CD14-positive monocyte (primary cell): ENCODE measurements around the gene WWOX. TPM values are rescaled to one million over a fixed set of nuclear protein-coding genes. Genes with fewer than 3 reads are reported as not detected.
A peak's percentile ranks its signal among the peaks of the same experiment; 100 is the strongest.

Source experiments
- DNase-seq, 3 donors: peaks; one replicate each; pipeline ENCODE4 v3.0.0-alpha.2; 2011 to 2022
- H2AFZ ChIP-seq: 2 replicates; pipeline ENCODE4 v1.6.0; 2012; ENCODE audit warnings: mild to moderate bottlenecking, low read depth, low read length, inconsistent platforms; ENCODE audit not compliant: insufficient read depth, poor library complexity, severe bottlenecking
- H3K27ac ChIP-seq, 2 donors: 1 replicate in 1 of 2; 2 replicates in 1 of 2; pipeline ENCODE4 v1.5.1; 2012 to 2013; ENCODE audit warnings: low read length in 2 of 2, control low read depth in 1 of 2, inconsistent platforms in 1 of 2, low read depth in 1 of 2, mild to moderate bottlenecking in 1 of 2
- H3K27me3 ChIP-seq, 2 donors: one replicate each; pipeline versions ENCODE4 v1.6.0 to v1.6.1; 2011 to 2013; ENCODE audit warnings: low read length in 2 of 2; ENCODE audit not compliant: control insufficient read depth in 2 of 2, insufficient read depth in 2 of 2
- H3K36me3 ChIP-seq, 2 donors: replicated peaks in 1 of 2; 1 replicate in 1 of 2; 2 replicates in 1 of 2; pipeline versions ENCODE4 v1.5.1 to v1.6.1; 2012 to 2013; ENCODE audit warnings: low read length in 2 of 2, control low read depth in 1 of 2, inconsistent platforms in 1 of 2, mild to moderate bottlenecking in 1 of 2; ENCODE audit not compliant: insufficient read depth in 2 of 2, control insufficient read depth in 1 of 2
- H3K4me1 ChIP-seq, 2 donors: 1 replicate in 1 of 2; 2 replicates in 1 of 2; pipeline versions ENCODE4 v1.5.1 to v1.6.1; 2012 to 2013; ENCODE audit warnings: low read length in 2 of 2, control low read depth in 1 of 2, inconsistent platforms in 1 of 2, mild to moderate bottlenecking in 1 of 2, moderate library complexity in 1 of 2; ENCODE audit not compliant: insufficient read depth in 2 of 2, control insufficient read depth in 1 of 2
- H3K4me2 ChIP-seq: replicated peaks from 2 replicates; pipeline ENCODE3; 2012; ENCODE audit warnings: low read length, moderate library complexity, mild to moderate bottlenecking; ENCODE audit not compliant: poor library complexity, severe bottlenecking; ENCODE audit errors: extremely low read depth
- H3K4me3 ChIP-seq, 3 experiments: fragments of 200-600 bp in 1 of 3; sonication (generic) in 1 of 3; replicated peaks in 1 of 3; 1 replicate in 2 of 3; 2 replicates in 1 of 3; pipeline ENCODE4 v1.5.1; 2011 to 2013; ENCODE audit warnings: low read length in 3 of 3, mild to moderate bottlenecking in 3 of 3, control low read depth in 2 of 3, low read depth in 2 of 3, inconsistent platforms in 1 of 3, moderate library complexity in 1 of 3
- H3K79me2 ChIP-seq: 2 replicates; pipeline ENCODE4 v1.6.0; 2012; ENCODE audit warnings: mild to moderate bottlenecking, control low read depth, inconsistent platforms, low read length, moderate library complexity; ENCODE audit not compliant: insufficient read depth
- H3K9ac ChIP-seq: 2 replicates; pipeline ENCODE4 v1.6.0; 2017; ENCODE audit warnings: low read length, mild to moderate bottlenecking; ENCODE audit not compliant: insufficient read depth, poor library complexity, severe bottlenecking
- H3K9me3 ChIP-seq, 2 donors: replicated peaks in 1 of 2; 1 replicate in 1 of 2; 2 replicates in 1 of 2; pipeline versions ENCODE4 v1.5.1 to v1.6.1; 2012 to 2013; ENCODE audit warnings: low read length in 2 of 2, control low read depth in 1 of 2; ENCODE audit not compliant: control insufficient read depth in 1 of 2, insufficient read depth in 1 of 2
- H4K20me1 ChIP-seq: 2 replicates; pipeline ENCODE4 v1.6.0; 2012; ENCODE audit warnings: mild to moderate bottlenecking, low read length, control low read depth, moderate library complexity; ENCODE audit not compliant: insufficient read depth
- H3K27ac Mint-ChIP-seq, 7 donors: one replicate each; pipeline ENCODE4 v1.8.0; 2020; ENCODE audit warnings: mild to moderate bottlenecking in 7 of 7, mixed read lengths in 7 of 7, moderate library complexity in 6 of 7, inconsistent platforms in 2 of 7
- H3K27me3 Mint-ChIP-seq, 3 donors: one replicate each; pipeline ENCODE4 v1.8.0; 2021 to 2022; ENCODE audit warnings: low read depth in 3 of 3, mild to moderate bottlenecking in 3 of 3, mixed read lengths in 3 of 3, moderate library complexity in 3 of 3, inconsistent platforms in 1 of 3
- H3K36me3 Mint-ChIP-seq, 2 donors: one replicate each; pipeline ENCODE4 v1.8.0; 2020; ENCODE audit warnings: mixed read lengths in 2 of 2, inconsistent platforms in 1 of 2, mild to moderate bottlenecking in 1 of 2
- H3K4me1 Mint-ChIP-seq: one replicate; pipeline ENCODE4 v1.8.0; 2020; ENCODE audit warnings: mild to moderate bottlenecking, mixed read lengths
- H3K4me3 Mint-ChIP-seq, 2 donors: one replicate each; pipeline ENCODE4 v1.8.0; 2020; ENCODE audit warnings: mild to moderate bottlenecking in 2 of 2, mixed read lengths in 2 of 2, moderate library complexity in 1 of 2
- H3K9me3 Mint-ChIP-seq, 7 donors: one replicate each; pipeline ENCODE4 v1.8.0; 2020 to 2022; ENCODE audit warnings: mixed read lengths in 7 of 7, mild to moderate bottlenecking in 6 of 7, moderate library complexity in 6 of 7, inconsistent platforms in 2 of 7
- WGBS: methylation state at CpG from one replicate; pipeline ENCODE4 v1.1.5; 2013; ENCODE audit warnings: missing lambda C conversion rate; ENCODE audit not compliant: insufficient coverage; 5-methylcytosine and 5-hydroxymethylcytosine counted together
- intact Hi-C, 2 donors: fragments of 100-400 bp; cut with micrococcal nuclease; formaldehyde crosslinking; loops; one replicate each; pipeline versions ENCODE4 v1.15.0 to v1.15.1; 2023
- polyA plus RNA-seq, 3 donors: library from polyadenylated mRNA; depleted of rRNA in 1 of 3; unstranded in 2 of 3; stranded (reverse) in 1 of 3; fragments of 300-500 nt in 2 of 3; fragments of >200 nt in 1 of 3; fragmentation: Illumina TruSeq in 2 of 3; gene quantifications; 1 replicate in 2 of 3; 2 replicates in 1 of 3; pipeline ENCODE4 v1.2.3, GENCODE V29; 2012 to 2021
- TF ChIP-seq, protein P1 (sequence below): fragments of 200-600 bp; IDR thresholded peaks from one replicate; pipeline ENCODE4 v1.8.0; 2022; ENCODE audit warnings: antibody characterized with exemption, mild to moderate bottlenecking

Gene WWOX
- polyA plus RNA-seq, 3 donors: 4.0 to 7.0 (median 6.3) TPM

DNA sequence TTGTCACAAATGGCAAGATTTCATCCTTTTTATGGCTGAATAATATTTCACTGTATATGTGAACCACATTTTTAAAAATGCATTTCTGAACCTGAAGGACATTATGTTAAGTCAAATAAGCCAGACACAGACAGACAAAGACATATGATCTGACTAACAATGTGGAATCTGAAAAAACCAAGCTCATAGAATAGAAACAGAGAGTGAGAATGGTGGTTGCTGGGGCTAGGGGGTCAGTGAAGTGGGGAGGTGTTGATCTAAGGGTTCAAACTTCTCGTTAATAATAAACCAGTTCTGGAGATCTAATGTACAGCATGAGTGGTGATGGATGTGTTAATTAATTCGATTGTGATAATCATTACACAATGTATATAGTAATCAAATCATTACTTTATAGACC is 475.1 kb downstream of the WWOX start:
- H3K9me3 ChIP-seq: no peaks in the 10 kb centered on the region
- H3K9ac ChIP-seq: no peak overlapping the region
- TF ChIP-seq, protein P1, sequence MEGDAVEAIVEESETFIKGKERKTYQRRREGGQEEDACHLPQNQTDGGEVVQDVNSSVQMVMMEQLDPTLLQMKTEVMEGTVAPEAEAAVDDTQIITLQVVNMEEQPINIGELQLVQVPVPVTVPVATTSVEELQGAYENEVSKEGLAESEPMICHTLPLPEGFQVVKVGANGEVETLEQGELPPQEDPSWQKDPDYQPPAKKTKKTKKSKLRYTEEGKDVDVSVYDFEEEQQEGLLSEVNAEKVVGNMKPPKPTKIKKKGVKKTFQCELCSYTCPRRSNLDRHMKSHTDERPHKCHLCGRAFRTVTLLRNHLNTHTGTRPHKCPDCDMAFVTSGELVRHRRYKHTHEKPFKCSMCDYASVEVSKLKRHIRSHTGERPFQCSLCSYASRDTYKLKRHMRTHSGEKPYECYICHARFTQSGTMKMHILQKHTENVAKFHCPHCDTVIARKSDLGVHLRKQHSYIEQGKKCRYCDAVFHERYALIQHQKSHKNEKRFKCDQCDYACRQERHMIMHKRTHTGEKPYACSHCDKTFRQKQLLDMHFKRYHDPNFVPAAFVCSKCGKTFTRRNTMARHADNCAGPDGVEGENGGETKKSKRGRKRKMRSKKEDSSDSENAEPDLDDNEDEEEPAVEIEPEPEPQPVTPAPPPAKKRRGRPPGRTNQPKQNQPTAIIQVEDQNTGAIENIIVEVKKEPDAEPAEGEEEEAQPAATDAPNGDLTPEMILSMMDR: no peak
- Mint-ChIP-seq H3K27ac (no peak overlapping the region), H3K4me1 (peaks cover 25% of the 10 kb centered on the region), H3K4me3 (no peak overlapping the region), H3K9me3 (peaks cover 0 to 5% (median 1%) of the 10 kb centered on the region in 7 donors), H3K36me3 (no peaks in the 10 kb centered on the region), H3K27me3 (no peaks in the 10 kb centered on the region)
- no CpG with 5 or more reads among the region's 2 CpGs for WGBS
- no peaks in the 10 kb centered on the region for H3K79me2 ChIP-seq
- H3K4me2 ChIP-seq: no peak overlapping the region
- no peaks in the 10 kb centered on the region for H4K20me1 ChIP-seq
- H3K27ac ChIP-seq: no peak overlapping the region
- intact Hi-C loops: no loop called here
- no peak overlapping the region for H2AFZ ChIP-seq
- no peaks in the 10 kb centered on the region for H3K27me3 ChIP-seq
- no peak overlapping the region for H3K4me3 ChIP-seq
- H3K36me3 ChIP-seq: no peaks in the 10 kb centered on the region
- no peak for DNase-seq
- H3K4me1 ChIP-seq: peaks cover 3 to 17% of the 10 kb centered on the region in 2 donors

DNA sequence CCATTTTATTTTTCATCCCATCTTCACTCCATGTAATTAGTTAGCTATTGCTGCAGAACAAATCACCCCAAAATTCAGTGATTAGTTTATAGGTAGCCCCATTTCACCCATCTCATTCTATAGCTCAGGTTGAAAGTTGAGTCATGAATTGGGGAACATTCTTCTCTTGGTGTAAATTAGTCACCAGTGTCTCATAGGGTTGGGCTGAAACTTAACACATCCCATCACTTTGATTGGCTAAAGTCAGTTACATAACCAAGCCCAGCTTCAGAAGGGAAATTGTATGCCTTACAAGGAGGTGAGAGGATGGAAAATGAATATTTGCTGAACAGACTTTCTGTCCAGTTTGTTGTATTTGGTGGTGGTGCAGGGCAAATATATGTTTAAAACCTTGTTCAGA is 477.5 kb downstream of the WWOX start:
- no peaks in the 10 kb centered on the region for H3K36me3 Mint-ChIP-seq
- Histone ChIP-seq H3K27ac (no peak overlapping the region), H3K4me2 (no peak overlapping the region), H3K4me3 (no peak overlapping the region), H4K20me1 (no peaks in the 10 kb centered on the region), H3K36me3 (no peaks in the 10 kb centered on the region), H3K9me3 (no peaks in the 10 kb centered on the region), H3K79me2 (no peaks in the 10 kb centered on the region), H3K4me1 (peaks cover 0 to 3% of the 10 kb centered on the region in 2 donors), H3K27me3 (no peaks in the 10 kb centered on the region), H2AFZ (no peak overlapping the region), H3K9ac (no peak overlapping the region)
- intact Hi-C loops: no loop called here
- H3K9me3 Mint-ChIP-seq: peaks cover 0 to 5% (median 1%) of the 10 kb centered on the region in 7 donors
- H3K27me3 Mint-ChIP-seq: peaks cover 0 to 3% (median 0%) of the 10 kb centered on the region in 3 donors
- peaks cover 12% of the 10 kb centered on the region for H3K4me1 Mint-ChIP-seq
- H3K27ac Mint-ChIP-seq: peak overlapping the region in 1 of 7 donors; percentile 34
- H3K4me3 Mint-ChIP-seq: no peak overlapping the region
- TF ChIP-seq, protein P1: no peak
- peak in 2 of 3 donors; percentile 2 to 55 for DNase-seq
